Colonic mucosa (tissue), 4 donors: ENCODE measurements around the gene APRT. TPM values are rescaled to one million over a fixed set of nuclear protein-coding genes. Genes with fewer than 3 reads are reported as not detected.

ENCODE experiments used
- DNase-seq: peaks from one replicate; pipeline ENCODE4 v3.0.0-alpha.2; 2020
- H3K27ac ChIP-seq: fragments of 200-600 bp; one replicate; pipeline ENCODE4 v1.8.0; 2021
- H3K27me3 ChIP-seq: fragments of 200-600 bp; one replicate; pipeline ENCODE4 v1.8.0; 2021
- H3K36me3 ChIP-seq: fragments of 200-600 bp; one replicate; pipeline ENCODE4 v1.8.0; 2021
- H3K4me1 ChIP-seq: fragments of 200-600 bp; one replicate; pipeline ENCODE4 v1.8.0; 2021; ENCODE audit warnings: mild to moderate bottlenecking
- H3K4me3 ChIP-seq: fragments of 200-600 bp; one replicate; pipeline ENCODE4 v1.8.0; 2021
- H3K9ac ChIP-seq, 2 donors: one replicate each; pipeline ENCODE4 v1.7.0; 2013; ENCODE audit warnings: control low read depth in 2 of 2, low read depth in 2 of 2, low read length in 2 of 2
- H3K9me3 ChIP-seq: fragments of 200-600 bp; one replicate; pipeline ENCODE4 v1.8.0; 2021
- intact Hi-C: fragments of 100-400 bp; cut with DNase I; formaldehyde crosslinking; loops from one replicate; pipeline ENCODE4 v1.14.1; 2022
- total RNA-seq, 2 donors: library from RNA; stranded (reverse); fragmentation: NEBNext Ultra II Directional in 1 of 2; extraction: Animal tissue kit (Norgen Biotek cat#: 25700) in 1 of 2; gene quantifications; one replicate each; pipeline ENCODE4 v1.2.1, GENCODE V29; 2021
- TF ChIP-seq, protein P1 (sequence below): fragments of 200-600 bp; IDR thresholded peaks from one replicate; pipeline ENCODE4 v1.8.0; 2022; ENCODE audit warnings: antibody characterized with exemption, mild to moderate bottlenecking
- donor health status: healthy.
- donor health status: DM: no; HTN: no; CAD: no.
- donor health status: DM: no; HTN: no; CAD: no.

The APRT gene
- total RNA-seq, 2 donors from 2014 or later, result 103 to 273 TPM

DNA sequence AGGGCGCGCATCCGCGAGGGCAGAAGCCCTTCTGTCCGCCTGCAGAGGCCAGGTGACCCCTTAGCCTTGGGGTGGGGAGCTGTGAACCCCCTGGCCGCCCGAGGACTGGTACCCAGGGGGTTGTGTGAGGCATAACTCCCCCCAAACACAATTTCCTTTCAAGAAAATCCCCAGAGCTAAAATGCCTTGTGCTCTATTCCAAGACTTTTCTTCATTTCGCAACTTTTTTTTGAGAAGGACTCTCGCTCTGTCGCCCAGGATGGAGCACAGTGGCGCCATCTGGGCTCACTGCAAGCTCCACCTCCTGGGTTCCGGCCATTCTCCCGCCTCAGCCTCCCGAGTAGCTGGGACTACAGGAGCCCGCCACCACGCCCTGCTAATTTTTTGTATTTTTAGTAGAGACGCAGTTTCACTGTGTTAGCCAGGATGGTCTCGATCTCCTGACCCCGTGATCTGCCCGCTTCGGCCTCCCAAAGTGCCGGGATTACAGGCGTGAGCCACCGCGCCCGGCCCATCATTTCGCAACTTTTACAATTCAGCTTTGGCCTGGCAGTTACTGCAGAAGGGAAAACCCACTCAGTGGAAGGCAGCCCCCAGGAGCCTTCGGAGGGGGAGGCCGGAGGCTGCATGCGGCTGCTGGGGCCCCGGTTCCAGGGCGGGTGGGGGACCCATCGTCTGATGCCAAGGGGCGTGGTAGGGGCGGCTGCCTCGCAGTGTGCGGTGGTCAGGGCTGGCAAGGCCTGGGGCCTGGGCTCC is 963 bp upstream of the APRT start:
- H3K4me1 ChIP-seq, result peaks cover 11% of the 10 kb centered on the region
- DNase-seq, result peak; percentile 55
- TF ChIP-seq, protein P1, sequence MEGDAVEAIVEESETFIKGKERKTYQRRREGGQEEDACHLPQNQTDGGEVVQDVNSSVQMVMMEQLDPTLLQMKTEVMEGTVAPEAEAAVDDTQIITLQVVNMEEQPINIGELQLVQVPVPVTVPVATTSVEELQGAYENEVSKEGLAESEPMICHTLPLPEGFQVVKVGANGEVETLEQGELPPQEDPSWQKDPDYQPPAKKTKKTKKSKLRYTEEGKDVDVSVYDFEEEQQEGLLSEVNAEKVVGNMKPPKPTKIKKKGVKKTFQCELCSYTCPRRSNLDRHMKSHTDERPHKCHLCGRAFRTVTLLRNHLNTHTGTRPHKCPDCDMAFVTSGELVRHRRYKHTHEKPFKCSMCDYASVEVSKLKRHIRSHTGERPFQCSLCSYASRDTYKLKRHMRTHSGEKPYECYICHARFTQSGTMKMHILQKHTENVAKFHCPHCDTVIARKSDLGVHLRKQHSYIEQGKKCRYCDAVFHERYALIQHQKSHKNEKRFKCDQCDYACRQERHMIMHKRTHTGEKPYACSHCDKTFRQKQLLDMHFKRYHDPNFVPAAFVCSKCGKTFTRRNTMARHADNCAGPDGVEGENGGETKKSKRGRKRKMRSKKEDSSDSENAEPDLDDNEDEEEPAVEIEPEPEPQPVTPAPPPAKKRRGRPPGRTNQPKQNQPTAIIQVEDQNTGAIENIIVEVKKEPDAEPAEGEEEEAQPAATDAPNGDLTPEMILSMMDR, result no peak
- intact Hi-C loops, result loop anchor here (5.0 kb wide), 1 partner anchor 45 kb away; the partner anchor contains the start of genes GALNS and TRAPPC2L
- H3K27ac ChIP-seq, result peak overlapping the region; percentile 96
- H3K9me3 ChIP-seq, result no peaks in the 10 kb centered on the region
- no peaks in the 10 kb centered on the region for H3K27me3 ChIP-seq
- H3K9ac ChIP-seq, result peak overlapping the region; percentile 65 to 90
- H3K4me3 ChIP-seq, result peak overlapping the region; percentile 75
- H3K36me3 ChIP-seq, result no peaks in the 10 kb centered on the region

DNA sequence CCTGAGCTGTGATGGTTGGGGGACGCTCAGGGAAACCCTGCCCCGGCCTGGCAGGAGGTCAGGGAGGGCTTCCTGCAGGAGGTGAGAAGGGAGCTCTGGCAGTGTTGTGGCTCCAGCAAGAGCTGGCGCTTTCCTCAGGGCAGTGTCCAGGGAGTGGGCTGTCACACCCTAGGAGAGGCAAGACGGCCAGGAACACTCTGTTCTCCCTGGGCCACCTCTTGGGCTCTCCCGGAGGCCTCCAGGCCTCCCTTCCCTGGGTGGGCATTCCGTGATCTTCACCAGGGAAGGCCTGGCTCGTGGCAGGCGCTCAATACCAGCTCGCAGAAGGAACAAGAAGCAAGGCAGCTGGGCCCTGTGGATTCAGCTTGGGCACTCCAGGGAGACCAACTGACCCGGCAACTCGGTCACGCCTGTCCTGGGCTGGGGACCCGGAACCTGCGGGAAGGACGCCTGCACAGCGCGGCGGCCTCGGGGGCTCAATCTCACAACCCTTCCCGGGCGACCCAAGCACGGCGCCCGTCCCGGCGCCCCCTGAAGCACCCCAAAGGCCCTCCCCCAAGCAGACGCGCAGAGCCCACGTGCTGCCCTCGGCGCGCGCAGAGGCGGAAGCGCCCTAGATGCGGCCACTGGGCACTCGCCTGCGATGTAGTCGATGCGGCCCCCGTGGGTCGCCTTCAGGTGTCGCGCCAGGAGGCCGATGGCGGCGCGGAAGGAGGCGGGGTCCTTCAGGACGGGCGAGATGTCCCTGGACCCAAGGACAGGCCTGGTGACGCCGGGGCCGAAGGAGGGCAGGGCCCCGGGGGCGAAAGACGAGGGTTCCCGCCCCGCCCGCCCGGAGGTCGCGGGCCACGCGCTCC is 588 bp downstream of the APRT start:
- H3K27ac ChIP-seq, result peak overlapping the region; percentile 96
- no peaks in the 10 kb centered on the region for H3K27me3 ChIP-seq
- peak; percentile 83 for DNase-seq
- intact Hi-C loops, result loop anchor here (5.0 kb wide), 1 partner anchor 46 kb away; the partner anchor contains the start of genes GALNS and TRAPPC2L
- TF ChIP-seq, protein P1, result no peak
- no peaks in the 10 kb centered on the region for H3K36me3 ChIP-seq
- H3K4me1 ChIP-seq, result peaks cover 11% of the 10 kb centered on the region
- peak overlapping the region; percentile 75 for H3K4me3 ChIP-seq
- peak overlapping the region; percentile 90 to 97 for H3K9ac ChIP-seq
- no peaks in the 10 kb centered on the region for H3K9me3 ChIP-seq

DNA sequence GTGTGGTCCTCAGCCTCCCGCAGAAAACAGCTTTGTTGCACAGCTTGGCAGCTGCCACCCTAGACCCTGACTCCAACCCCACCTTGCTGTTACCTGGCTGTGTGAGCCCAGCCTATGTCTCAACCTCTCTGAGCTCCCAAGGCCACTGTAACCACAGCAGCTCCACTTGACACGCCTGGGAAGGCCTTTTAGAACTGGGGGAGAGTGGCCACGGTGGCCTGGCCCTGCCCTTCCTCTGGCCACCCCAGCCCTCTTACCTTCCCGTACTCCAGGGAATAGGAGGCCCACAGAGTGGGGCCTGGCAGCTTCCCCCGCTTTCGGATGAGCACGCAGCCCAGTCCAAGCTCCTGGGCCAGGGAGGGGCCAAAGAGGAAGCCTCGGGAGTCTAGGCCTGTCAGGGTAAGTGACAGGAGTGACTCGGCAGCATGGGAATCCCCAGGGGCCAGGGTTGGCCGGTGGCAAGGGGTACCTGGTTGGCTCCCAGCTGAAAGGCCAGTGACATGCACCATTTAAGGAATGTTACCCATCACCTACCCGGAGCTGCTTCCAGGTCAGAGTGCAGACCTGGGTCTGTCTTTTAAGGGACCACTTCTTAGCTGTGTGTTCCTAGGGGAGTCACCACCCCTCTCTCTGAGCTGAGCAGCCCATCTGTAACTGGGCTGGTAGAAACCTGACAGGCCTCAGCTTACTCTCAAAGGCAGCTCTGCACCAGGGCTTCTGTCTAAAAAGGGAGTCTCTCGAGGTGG is 1.4 kb downstream of the APRT start:
- no peak for DNase-seq

DNA sequence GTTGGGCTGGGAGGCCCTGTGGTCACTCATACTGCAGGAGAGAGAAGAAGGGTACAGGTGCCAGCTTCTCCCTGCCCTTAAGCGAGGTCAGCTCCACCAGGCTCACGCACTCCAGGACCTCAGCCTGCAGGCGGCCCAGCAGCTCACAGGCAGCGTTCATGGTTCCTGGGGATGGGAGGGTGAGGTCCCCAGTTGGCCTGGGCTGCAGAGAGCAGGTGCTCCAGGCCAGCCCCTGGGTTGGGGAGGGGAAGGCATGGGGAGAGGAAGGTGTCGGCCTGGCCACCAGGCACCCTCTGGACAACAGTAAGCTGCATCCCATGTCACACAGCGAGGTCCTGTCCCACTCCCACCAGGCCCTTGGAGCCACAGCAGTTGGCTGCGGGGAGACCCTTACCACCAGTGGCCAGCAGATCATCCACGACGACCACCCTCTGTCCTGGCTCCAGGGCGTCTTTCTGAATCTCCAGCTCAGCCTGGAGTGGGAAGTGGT is 2.0 kb downstream of the APRT start:
- Histone ChIP-seq H3K9ac (peak overlapping the region; percentile 35 to 90), H3K4me3 (no peak overlapping the region), H3K9me3 (no peaks in the 10 kb centered on the region), H3K4me1 (peaks cover 13% of the 10 kb centered on the region), H3K27me3 (no peaks in the 10 kb centered on the region), H3K36me3 (no peaks in the 10 kb centered on the region), H3K27ac (no peak overlapping the region)
- no peak for DNase-seq
- intact Hi-C loops, result loop anchor here (5.0 kb wide), 1 partner anchor 48 kb away; the partner anchor contains the start of genes GALNS and TRAPPC2L
- TF ChIP-seq, protein P1, result no peak

More for the DNA sequence above, 1.4 kb downstream of the APRT start:
- intact Hi-C loops, result loop anchor here (5.0 kb wide), 1 partner anchor 47 kb away; the partner anchor contains the start of genes GALNS and TRAPPC2L
- Histone ChIP-seq H3K9ac (peak overlapping the region; percentile 90 to 97), H3K36me3 (no peaks in the 10 kb centered on the region), H3K27me3 (no peaks in the 10 kb centered on the region), H3K4me1 (peaks cover 11% of the 10 kb centered on the region), H3K9me3 (no peaks in the 10 kb centered on the region), H3K27ac (peak overlapping the region; percentile 96), H3K4me3 (peak overlapping the region; percentile 75)
- TF ChIP-seq, protein P1, result no peak
